HL-60 (cell line): ENCODE data around the gene HMCES.

ENCODE experiments used
- GABPA ChIP-seq: IDR thresholded peaks from 2 replicates; pipeline ENCODE4 v1.6.1; 2012; ENCODE audit warnings: low read depth
- POLR2AphosphoS5 ChIP-seq: IDR thresholded peaks from 2 replicates; pipeline ENCODE4 v1.6.1; 2012; ENCODE audit warnings: low read depth
- REST ChIP-seq: IDR thresholded peaks from 2 replicates; pipeline ENCODE4 v1.6.1; 2012; ENCODE audit warnings: low read depth; ENCODE audit not compliant: insufficient replicate concordance
- TF ChIP-seq, protein P1 (sequence below): IDR thresholded peaks from one replicate; pipeline ENCODE4 v1.5.1; 2011; ENCODE audit warnings: low read length, control low read depth, inconsistent platforms; ENCODE audit not compliant: insufficient read depth

DNA sequence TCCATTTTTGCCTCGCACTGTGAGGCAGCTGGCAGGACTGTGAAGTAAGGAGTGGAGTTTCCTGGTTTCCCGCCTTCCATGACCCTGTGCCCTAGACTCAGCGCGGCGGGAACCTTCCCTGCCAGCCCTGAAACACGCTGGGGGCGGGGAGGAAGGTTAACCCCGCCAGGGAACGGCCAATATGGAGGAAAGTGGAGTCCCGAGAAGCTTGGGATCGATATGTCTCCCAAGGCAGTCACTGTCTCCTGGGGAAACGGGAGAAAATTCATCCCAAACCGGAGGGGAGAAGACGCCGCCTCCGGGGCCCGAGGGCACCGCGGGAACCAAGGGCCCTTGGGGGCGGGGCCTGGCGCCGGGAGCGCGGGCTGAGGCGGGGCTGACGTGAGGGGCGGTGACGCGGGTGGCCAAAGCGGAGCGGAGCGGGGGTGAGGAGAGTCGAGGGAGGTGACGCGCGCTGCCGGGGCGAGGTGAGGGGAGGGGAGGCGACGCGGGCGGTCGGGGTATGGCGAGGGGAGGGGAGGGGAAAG is at the start of gene HMCES:
- TF ChIP-seq, protein P1, sequence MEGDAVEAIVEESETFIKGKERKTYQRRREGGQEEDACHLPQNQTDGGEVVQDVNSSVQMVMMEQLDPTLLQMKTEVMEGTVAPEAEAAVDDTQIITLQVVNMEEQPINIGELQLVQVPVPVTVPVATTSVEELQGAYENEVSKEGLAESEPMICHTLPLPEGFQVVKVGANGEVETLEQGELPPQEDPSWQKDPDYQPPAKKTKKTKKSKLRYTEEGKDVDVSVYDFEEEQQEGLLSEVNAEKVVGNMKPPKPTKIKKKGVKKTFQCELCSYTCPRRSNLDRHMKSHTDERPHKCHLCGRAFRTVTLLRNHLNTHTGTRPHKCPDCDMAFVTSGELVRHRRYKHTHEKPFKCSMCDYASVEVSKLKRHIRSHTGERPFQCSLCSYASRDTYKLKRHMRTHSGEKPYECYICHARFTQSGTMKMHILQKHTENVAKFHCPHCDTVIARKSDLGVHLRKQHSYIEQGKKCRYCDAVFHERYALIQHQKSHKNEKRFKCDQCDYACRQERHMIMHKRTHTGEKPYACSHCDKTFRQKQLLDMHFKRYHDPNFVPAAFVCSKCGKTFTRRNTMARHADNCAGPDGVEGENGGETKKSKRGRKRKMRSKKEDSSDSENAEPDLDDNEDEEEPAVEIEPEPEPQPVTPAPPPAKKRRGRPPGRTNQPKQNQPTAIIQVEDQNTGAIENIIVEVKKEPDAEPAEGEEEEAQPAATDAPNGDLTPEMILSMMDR = no peak
- TF ChIP-seq GABPA (no peak), REST (no peak), POLR2AphosphoS5 (peak; percentile 54)
